ENCODE data around the gene PTPRE. TPM values are rescaled to one million over a fixed set of nuclear protein-coding genes. Genes with fewer than 3 reads are reported as not detected.

PTPRE gene
- total RNA-seq, 1 experiment from 2014 or later, result 12.3 TPM

GRCh38 chr10:128067691-128068397, 160.9 kb downstream of the PTPRE start:
- Histone ChIP-seq H3K79me2 (ENCODE audit: insufficient read depth, low read length) (no peaks in the 10 kb centered on the region), H3K4me1 (ENCODE audit: control insufficient read depth in 1 of 2, insufficient read depth in 2 of 2, low read length in 2 of 2) (peaks cover 0 to 6% of the 10 kb centered on the region in 2 experiments; a peak in 1 of 4 replicates), H3K4me2 (ENCODE audit: low read length) (no peak overlapping the region), H3K9me2 (ENCODE audit: insufficient read depth) (no peaks in the 10 kb centered on the region), H3K9ac (ENCODE audit: low read length) (no peak overlapping the region), H3K27me3 (ENCODE audit: insufficient read depth, low read length) (no peaks in the 10 kb centered on the region), H3K9me3 (ENCODE audit: control insufficient read depth in 1 of 2, insufficient read depth in 1 of 2, low read depth in 1 of 2, low read length in 2 of 2) (no peaks in the 10 kb centered on the region), H3K27ac (ENCODE audit: low read depth, low read length) (no peak overlapping the region), H3K4me3 (replicated peaks in 1 of 2; ENCODE audit: low read depth in 1 of 2, low read length in 2 of 2) (no peak overlapping the region), H2AFZ (ENCODE audit: low read depth, low read length, poor library complexity, severe bottlenecking) (no peak overlapping the region), H4K20me1 (ENCODE audit: insufficient read depth) (no peaks in the 10 kb centered on the region), H3K36me3 (ENCODE audit: control insufficient read depth in 1 of 2, insufficient read depth in 2 of 2, low read length in 2 of 2) (no peaks in the 10 kb centered on the region; a peak in 1 of 4 replicates)
- ATAC-seq (no peak), DNase-seq (ENCODE audit: low read depth, low spot score) (no peak)
- CTCF ChIA-PET, result interaction anchor here (1.4 to 3.3 kb wide), 5 partner anchors 33 to 387 kb away, joined by 5 to 47 read pairs (median 16); partner anchors contain the start of gene PTPRE
- TF ChIP-seq, protein P1, sequence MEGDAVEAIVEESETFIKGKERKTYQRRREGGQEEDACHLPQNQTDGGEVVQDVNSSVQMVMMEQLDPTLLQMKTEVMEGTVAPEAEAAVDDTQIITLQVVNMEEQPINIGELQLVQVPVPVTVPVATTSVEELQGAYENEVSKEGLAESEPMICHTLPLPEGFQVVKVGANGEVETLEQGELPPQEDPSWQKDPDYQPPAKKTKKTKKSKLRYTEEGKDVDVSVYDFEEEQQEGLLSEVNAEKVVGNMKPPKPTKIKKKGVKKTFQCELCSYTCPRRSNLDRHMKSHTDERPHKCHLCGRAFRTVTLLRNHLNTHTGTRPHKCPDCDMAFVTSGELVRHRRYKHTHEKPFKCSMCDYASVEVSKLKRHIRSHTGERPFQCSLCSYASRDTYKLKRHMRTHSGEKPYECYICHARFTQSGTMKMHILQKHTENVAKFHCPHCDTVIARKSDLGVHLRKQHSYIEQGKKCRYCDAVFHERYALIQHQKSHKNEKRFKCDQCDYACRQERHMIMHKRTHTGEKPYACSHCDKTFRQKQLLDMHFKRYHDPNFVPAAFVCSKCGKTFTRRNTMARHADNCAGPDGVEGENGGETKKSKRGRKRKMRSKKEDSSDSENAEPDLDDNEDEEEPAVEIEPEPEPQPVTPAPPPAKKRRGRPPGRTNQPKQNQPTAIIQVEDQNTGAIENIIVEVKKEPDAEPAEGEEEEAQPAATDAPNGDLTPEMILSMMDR (IDR thresholded peaks at IDR 0.05 in 2 of 3, conservative IDR thresholded peaks at IDR 0.05 in 1 of 3; ENCODE audit: borderline replicate concordance in 1 of 3, insufficient read depth in 1 of 3, low read depth in 2 of 3, low read length in 2 of 3), result no peak
- no peak for TF ChIP-seq POLR2A (IDR thresholded peaks at IDR 0.05; ENCODE audit: borderline replicate concordance, extremely low read depth, insufficient read depth, insufficient read length)
- no peak for TF ChIP-seq CBX3 (IDR thresholded peaks at IDR 0.05; ENCODE audit: low read depth)
- TF ChIP-seq CEBPB (IDR thresholded peaks at IDR 0.05; ENCODE audit: low read depth), result no peak
- TF ChIP-seq POLR2AphosphoS5 (IDR thresholded peaks at IDR 0.05; ENCODE audit: low read depth, low read length), result no peak
- no peak for TF ChIP-seq RAD21 (IDR thresholded peaks at IDR 0.05; ENCODE audit: low read depth)
- no peak for TF ChIP-seq EGR1 (IDR thresholded peaks at IDR 0.05; ENCODE audit: low read depth)
- no peak for TF ChIP-seq EZH2 (IDR thresholded peaks at IDR 0.05)
- TF ChIP-seq ELF1 (IDR thresholded peaks at IDR 0.05; ENCODE audit: borderline replicate concordance, low read depth), result no peak
- TF ChIP-seq ZFX (IDR thresholded peaks at IDR 0.05), result no peak
- TF ChIP-seq JUND (IDR thresholded peaks at IDR 0.05), result no peak
- no peak for TF ChIP-seq EZH2phosphoT487 (IDR thresholded peaks at IDR 0.05; ENCODE audit: borderline replicate concordance)
- TF ChIP-seq YY1 (IDR thresholded peaks at IDR 0.05; ENCODE audit: extremely low read depth, insufficient replicate concordance, low read depth, low read length), result no peak
- TF ChIP-seq, protein P2, sequence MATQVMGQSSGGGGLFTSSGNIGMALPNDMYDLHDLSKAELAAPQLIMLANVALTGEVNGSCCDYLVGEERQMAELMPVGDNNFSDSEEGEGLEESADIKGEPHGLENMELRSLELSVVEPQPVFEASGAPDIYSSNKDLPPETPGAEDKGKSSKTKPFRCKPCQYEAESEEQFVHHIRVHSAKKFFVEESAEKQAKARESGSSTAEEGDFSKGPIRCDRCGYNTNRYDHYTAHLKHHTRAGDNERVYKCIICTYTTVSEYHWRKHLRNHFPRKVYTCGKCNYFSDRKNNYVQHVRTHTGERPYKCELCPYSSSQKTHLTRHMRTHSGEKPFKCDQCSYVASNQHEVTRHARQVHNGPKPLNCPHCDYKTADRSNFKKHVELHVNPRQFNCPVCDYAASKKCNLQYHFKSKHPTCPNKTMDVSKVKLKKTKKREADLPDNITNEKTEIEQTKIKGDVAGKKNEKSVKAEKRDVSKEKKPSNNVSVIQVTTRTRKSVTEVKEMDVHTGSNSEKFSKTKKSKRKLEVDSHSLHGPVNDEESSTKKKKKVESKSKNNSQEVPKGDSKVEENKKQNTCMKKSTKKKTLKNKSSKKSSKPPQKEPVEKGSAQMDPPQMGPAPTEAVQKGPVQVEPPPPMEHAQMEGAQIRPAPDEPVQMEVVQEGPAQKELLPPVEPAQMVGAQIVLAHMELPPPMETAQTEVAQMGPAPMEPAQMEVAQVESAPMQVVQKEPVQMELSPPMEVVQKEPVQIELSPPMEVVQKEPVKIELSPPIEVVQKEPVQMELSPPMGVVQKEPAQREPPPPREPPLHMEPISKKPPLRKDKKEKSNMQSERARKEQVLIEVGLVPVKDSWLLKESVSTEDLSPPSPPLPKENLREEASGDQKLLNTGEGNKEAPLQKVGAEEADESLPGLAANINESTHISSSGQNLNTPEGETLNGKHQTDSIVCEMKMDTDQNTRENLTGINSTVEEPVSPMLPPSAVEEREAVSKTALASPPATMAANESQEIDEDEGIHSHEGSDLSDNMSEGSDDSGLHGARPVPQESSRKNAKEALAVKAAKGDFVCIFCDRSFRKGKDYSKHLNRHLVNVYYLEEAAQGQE (IDR thresholded peaks at IDR 0.05; ENCODE audit: low read depth), result no peak
- no peak for TF ChIP-seq MAX (IDR thresholded peaks at IDR 0.05)
- no TSS peak for BruUV-seq (replicated peaks)
- POLR2A ChIA-PET, result no interaction called here
- RAD21 ChIA-PET (ENCODE audit: low non-redundant PET in 1 of 2, low total read pairs in 2 of 2, uncharacterized antibody in 2 of 2, unreplicated experiment in 2 of 2), result no interaction called here
- intact Hi-C loops (cut with micrococcal nuclease), result loop anchor here (2.0 to 5.0 kb wide), 3 partner anchors 213 to 576 kb away; no protein-coding TSS in a partner anchor

Measured in HCT116 (cell line).